GF-D8 (cell line): ENCODE results near the gene PNMA8A.
"Not testable (repeated sequence)": the region's sequence is repeated elsewhere in the genome, so short reads cannot be mapped to it uniquely, and the experiment has no call there.

Experiments
- DNase-seq: peaks from one replicate; lab custom pipeline; 2025; lab: John Stamatoyannopoulos, UW

PNMA8A gene

DNA sequence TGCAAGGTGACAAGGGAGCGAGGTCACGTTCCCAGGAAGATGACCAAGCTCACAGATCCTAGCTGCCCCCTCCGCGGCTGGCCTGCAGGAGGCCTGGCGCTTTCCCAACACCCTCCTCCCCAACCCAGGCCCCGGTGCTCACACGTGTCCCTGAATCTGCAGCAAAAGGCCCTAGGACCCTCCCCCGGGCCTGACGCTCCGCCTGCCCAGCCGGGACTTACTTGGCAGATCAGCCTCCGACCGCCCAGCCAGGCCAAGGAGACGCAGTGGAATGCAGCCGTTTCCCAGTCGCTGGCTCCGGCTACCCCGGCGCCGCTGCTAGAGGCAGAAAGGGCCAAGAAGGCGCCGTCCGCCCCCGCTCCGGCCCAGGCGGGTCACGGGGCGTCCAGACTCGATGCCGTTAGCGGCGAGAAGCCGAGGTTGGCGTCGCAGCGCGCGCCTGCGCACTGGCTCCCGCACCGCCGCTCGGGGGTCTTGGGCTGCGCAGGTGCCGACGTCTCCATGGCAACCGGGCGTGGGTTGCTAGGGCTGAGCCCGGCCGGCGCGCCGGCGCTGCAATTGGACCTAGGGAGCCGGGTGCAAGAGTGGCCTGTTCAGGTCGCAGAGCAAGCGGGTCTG, at the start of gene PNMA8A:
Gene PNMA8A (minus strand): TSS at position 448 of the 618 bp plus-strand sequence. CDS start 528 bp downstream, outside the sequence.
- no peak for DNase-seq

- no peak for DNase-seq
These were observed 49.3 kb upstream of the PNMA8A start for GRCh38 chr19:46520616-46521015.

DNA sequence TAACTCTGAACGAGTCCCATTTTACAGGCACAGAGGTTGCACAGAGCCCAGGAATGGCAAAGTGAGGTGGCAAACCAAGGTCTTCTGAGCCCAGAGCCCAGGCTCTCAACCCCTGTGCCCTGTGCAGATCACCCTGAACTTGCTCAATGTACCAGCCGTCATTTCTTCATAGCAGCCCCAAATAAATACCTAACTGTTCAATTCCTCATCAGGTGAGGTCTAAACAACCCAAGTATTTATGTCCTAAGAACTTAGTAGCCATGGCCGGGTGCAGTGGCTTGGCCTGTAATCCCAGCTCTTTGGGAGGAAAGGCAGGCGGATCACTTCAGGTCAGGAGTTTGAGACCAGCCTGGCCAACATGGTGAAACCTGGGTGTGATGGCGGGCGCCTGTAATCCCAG, 46.1 kb upstream of the PNMA8A start:
- no peak for DNase-seq

DNA sequence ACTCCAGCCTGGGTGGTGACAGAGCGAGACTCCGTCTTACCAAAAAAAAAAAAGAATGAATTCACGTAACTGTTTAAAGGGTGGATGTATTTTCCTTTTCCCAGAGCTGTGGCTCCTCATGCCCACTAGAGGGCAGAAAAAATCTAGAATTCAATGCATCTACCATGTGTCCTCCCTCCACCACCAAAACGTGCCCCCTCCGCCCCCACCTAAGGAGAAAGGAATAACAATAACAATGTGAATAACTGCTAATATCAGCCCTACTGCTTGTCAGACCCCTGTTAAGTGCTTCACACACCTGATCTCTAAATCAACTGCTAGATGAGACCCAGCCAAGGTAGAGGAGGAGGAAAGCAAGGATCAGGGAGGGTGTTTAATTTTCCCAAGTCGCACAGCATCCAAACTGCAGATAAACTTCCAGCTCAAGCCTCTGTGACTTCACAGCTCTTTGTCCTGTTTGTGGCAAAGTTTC, 44.6 kb upstream of the PNMA8A start:
- no peak for DNase-seq

DNA sequence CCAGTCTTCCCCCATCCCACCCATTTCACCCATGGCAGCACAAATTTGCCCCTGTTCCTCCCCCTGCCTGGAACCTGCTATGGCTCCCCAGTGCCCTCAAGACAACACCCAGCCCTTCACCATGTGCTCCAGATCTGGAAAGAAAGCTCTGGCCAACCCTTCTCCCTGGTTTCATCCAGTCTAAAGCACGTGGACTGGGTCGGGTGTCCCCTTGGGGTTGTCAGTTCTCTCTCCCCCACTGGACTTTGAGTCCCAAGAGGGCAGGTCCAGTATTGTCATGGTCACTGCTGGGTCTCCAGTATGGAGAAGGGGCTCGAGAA, 43.9 kb upstream of the PNMA8A start:
- no peak for DNase-seq

GRCh38 chr19:46514589-46515289, 43.4 kb upstream of the PNMA8A start:
- no peak for DNase-seq

DNA sequence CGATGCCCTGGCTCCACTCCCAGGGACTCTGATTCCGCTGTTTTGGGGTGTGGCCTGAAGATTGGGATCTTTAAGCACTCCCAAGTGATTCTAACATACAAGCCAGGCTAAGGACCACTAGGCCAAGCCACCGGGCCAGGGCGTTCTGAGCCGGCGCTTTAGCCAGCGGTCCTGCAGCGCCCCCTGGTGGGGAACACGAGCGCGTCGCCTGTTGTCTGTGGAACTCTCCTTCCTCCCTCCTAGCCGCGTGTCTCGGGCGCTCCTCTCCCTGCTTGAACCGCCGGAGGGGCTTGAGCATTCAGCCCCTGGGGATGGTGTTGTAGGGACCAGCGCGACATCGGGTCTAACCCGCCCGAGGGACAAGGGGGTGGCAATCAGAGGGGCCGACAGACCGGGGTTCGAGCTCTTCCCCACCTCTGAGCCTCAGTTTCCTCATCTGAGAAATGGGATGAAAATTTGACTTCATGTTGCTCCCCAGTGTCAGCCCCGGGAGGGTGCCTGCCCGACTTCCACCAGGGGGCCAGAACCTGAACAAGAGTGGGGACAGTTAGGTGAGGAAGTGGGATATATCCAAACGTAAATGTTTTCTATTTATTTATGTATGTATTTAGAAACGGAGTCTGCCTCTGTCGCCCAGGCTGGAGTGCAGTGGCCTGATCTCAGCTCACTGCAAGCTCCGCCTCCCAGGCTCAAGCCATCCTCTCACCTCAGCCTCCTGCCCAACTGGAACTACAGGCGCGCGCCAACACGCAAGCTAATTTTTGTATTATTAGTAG, 42.3 kb upstream of the PNMA8A start:
- DNase-seq: no peak

- DNase-seq: no peak
These were observed 39.9 kb upstream of the PNMA8A start for GRCh38 chr19:46511237-46511636.

DNA sequence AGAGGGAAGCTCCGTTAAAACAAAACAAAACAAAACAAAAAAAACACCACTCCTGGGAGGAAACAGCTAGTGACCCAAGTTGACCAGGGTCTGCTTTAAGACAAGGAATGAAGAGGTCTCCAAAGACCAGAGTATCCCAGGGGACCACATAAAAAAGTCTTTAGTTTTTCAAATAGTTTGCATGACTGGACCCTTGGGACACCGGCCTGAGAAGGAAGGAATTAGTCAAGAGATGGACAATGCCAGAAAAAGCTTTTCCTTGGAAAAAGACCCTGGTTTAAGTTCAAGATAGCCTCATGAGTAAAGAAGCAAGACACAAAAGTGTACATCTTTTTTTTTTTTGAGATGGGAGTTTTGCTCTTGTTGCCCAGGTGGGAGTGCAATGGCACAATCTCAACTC, 36.8 kb upstream of the PNMA8A start:
- DNase-seq: no peak

DNA sequence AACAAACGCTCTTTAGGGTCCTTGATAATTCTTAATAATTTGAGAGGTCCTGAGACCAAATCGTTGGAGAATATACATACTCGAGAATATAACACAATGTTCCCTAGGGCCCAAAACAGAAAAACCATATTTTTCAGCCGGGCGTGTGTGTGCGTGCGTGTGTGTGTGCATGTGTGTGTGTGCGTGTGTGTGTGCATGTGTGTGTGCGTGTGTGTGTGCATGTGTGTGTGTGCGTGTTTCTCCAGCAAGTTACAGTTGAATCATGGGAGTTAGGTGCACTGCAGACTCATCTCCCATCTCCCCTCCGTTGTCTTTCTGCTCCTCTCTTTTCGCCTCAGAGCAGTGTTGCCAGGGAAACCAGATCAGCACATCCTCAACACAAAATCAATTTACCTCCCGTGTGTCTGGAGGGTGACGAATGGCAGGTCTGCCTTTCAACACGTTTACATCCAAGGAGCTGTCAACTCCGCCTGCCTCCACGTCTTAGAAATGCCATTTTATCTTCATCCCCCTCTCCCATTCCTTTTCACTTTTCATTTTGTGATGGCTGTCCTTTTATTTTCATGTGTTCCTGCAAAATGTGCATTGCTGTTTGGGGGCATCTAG, 32.6 kb upstream of the PNMA8A start:
- DNase-seq: no peak

DNA sequence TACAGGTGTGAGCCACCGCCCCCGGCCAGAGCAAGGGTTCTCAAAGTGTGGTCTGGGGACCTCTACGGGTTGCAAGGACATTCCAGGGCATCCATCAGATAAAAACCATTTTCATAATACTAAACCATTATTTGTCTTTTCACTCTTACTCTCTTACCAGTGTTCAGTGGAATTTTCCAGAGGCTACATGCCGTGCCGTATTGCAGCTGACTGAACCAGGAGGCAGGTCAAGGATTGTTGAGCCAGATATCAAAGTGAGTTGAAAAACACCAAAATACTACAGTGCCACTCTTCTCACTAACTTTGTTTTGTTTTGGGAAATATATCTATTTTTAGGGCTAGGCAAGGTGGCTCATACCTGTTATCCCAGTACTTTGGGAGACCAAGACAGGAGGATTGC, 31.5 kb upstream of the PNMA8A start:
- no peak for DNase-seq

- no peak for DNase-seq
These were observed 28.3 kb upstream of the PNMA8A start for GRCh38 chr19:46499692-46500091.

GRCh38 chr19:46497773-46498172, 26.4 kb upstream of the PNMA8A start:
- DNase-seq: no peak

- not testable (repeated sequence) for DNase-seq
These were observed 25.5 kb upstream of the PNMA8A start for GRCh38 chr19:46496886-46497285.

DNA sequence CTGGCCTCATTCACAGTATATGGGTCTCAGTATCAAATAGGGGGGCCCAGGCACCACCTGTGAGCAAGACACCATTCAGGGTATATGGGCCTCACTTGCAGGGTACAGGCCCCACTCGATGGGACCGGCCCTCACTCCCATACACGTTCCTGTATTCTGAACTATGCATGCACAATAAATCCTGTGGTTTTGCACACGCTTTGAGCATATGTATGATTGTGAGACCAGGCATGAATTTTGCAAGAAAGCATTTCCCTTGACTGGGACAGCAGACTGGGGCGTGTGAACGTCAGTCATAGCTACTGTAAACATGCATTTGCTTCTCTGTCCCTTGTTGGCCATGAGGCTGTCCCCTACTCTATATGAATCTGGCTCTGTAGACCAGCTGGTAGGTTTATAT, 24.9 kb upstream of the PNMA8A start:
- DNase-seq: no peak

DNA sequence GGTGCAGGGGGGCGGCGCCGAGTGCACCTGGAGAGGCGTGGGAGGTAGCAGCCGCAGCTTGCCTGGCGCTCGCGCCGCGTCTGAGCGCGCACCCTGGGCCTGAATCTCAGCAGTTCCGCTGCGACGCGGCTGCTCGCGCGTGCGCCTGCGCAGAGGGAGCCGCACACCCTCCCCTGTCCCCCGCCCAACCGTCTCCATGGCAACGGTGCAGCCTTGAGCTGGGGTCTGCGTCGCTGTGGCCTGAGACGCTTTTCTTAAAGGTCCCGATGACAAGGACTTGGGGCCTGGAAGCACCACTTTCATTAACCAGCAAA, 24.4 kb upstream of the PNMA8A start, which contains the start of gene PNMA8B:
Gene PNMA8B (minus strand): TSS at position 82 of the 314 bp plus-strand sequence. CDS start 402 bp downstream, outside the sequence.
- DNase-seq: no peak

- no peak for DNase-seq
These were observed 23.8 kb upstream of the PNMA8A start for GRCh38 chr19:46494941-46495785.

GRCh38 chr19:46494146-46494940, 23.0 kb upstream of the PNMA8A start:
- no peak for DNase-seq

- DNase-seq: no peak
These were observed 22.1 kb upstream of the PNMA8A start for GRCh38 chr19:46493236-46494145.

- DNase-seq: no peak
These were observed 21.5 kb upstream of the PNMA8A start for GRCh38 chr19:46492841-46493235.
